Peyer's patch (tissue), 4 donors: ENCODE measurements around the gene PITPNM2.

Experiments used
- POLR2A ChIP-seq, 2 donors: fragments of 450-650 bp; IDR thresholded peaks; one replicate each; pipeline ENCODE4 v1.5.1; 2017; ENCODE audit warnings: antibody characterized with exemption in 2 of 2, mild to moderate bottlenecking in 2 of 2, moderate library complexity in 2 of 2
- TF ChIP-seq, protein P1 (sequence below), 6 experiments: fragments of 450-650 bp in 4 of 6; fragments of 200-600 bp in 2 of 6; sonication (generic) in 1 of 6; IDR thresholded peaks; one replicate each; pipeline ENCODE4 v1.5.1; 2017 to 2019; ENCODE audit warnings: antibody characterized with exemption in 6 of 6, mild to moderate bottlenecking in 3 of 6, moderate library complexity in 1 of 6

DNA sequence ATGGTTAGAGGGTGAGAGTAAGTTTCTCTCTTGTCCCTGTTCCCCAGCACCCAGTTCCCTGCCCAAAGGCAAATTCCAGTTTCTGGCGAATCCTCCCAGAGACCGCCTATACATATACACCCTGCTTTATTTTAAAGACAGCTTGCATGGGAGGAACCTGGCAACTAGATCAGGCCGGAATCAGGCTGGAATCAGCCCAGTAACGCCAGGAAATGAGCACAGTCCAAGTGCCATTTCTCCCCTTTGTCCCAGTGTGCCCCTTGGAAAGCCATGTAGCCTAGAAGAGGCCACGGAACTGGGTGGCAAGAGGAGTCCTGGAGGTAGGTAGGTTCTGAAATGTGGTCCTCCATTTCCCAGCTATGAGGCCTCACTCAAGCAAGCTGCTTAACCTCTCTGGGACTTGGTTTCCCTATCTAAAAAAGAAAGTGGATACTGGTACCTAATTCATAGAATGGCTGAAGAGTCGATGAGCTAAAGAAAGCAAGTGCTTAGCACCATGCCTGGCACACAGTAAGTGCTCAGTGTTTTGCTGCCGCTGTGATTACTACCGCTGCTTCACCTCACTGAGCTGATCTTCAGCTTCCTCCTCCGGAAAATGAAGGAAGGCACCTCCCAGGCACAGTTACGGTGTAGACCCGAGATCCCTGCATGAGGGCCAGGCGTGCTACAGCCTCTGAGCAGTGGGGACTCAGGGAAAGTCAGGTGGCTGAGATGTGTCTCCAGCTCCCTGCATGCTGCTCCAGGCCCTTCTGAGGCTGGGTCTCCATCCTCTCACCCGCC is 36.4 kb downstream of the PITPNM2 start:
- TF ChIP-seq, protein P1, sequence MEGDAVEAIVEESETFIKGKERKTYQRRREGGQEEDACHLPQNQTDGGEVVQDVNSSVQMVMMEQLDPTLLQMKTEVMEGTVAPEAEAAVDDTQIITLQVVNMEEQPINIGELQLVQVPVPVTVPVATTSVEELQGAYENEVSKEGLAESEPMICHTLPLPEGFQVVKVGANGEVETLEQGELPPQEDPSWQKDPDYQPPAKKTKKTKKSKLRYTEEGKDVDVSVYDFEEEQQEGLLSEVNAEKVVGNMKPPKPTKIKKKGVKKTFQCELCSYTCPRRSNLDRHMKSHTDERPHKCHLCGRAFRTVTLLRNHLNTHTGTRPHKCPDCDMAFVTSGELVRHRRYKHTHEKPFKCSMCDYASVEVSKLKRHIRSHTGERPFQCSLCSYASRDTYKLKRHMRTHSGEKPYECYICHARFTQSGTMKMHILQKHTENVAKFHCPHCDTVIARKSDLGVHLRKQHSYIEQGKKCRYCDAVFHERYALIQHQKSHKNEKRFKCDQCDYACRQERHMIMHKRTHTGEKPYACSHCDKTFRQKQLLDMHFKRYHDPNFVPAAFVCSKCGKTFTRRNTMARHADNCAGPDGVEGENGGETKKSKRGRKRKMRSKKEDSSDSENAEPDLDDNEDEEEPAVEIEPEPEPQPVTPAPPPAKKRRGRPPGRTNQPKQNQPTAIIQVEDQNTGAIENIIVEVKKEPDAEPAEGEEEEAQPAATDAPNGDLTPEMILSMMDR (IDR thresholded peaks at IDR 0.05) = no peak
- TF ChIP-seq POLR2A (IDR thresholded peaks at IDR 0.05) = no peak
